NCI-H69 (cell line): ENCODE measurements around the gene PARD3.

Experiments used
- DNase-seq: peaks from one replicate; lab custom pipeline; 2025; lab: John Stamatoyannopoulos, UW

Gene PARD3

DNA sequence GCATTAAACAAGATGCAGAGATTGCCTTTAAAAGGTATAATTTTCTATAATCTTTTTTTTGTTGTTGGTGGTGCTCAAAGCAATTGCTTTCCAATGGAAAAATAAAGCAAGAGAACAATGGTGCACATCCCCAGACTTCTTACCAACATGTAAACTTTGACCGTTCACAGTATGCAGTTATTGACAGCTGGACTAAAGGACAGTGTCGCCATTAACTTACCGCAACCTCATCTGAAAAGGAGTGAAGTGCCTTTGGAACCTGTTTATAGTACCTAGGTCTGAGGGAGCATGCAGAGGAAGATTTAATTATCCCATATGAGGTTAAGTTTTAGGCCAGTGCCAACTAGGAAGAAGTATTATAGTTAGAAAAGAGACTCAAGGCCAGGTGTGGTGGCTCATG is 654.5 kb downstream of the PARD3 start:
- DNase-seq = no peak

DNA sequence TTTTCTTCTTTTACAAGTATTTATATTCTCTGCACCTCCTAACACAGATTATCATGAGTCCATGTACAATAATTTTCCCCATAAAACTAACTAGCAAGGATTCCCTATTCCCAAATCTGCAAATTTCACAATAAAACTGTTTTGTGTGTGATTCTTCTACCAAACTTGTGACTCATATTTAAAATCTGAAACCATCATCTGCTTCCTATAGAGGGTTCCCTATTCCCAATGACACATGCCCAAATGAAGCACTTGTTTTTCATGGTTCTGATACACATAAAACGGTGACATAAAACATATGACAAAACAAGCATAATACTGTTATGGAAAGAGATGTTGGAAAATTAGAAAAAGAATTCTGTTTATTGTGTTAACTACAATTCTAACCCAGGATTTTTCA is 657.6 kb downstream of the PARD3 start:
- DNase-seq = no peak

DNA sequence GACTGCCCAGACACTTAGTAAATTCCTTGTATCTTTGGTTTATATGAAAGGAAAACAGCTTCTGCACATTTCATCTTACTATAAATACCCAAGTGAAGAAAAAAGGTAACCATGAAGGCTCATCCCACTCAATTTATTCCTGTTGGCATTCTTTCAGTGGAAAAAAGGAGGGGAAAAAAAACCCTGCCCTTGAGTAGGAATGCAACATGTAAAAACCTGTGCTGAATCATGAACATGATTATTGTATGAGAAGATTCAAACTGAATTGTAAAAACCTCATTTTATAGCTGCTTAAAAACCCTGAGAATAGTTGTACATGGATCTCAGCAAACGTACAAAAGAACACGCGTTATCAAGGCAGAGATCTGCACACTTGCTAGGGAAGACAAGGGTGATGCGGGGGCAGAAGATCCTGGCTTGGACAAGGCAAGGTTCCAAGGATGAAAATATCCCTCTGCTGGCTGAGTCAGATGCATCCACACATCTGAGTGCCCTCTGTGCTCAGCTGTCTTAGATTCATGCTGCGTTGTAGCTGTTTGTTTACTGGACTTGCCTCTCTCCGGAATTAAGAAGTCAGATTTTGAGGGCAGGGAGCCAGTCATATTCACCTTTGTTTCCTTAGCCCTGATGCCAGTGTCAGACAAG is 658.2 kb downstream of the PARD3 start:
- peak; percentile 2 for DNase-seq

DNA sequence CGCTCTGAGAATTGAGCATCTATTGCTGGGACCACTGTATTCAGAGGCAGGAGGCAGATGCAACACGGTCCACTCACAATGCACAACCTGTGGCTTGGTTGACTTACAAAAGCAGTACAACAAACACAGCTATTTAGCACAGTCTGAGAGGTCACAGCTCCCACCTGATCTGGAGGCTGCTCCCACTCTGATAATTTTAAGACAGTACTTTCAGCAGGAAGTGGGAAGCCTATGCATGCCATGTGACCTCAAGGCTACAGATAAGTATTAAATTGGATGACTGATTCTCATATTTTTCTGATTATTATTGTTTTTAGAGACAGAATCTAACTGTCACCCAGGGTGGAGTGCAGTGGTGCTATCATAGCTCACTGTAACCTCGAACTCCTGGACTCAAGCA is 659.3 kb downstream of the PARD3 start:
- no peak for DNase-seq

DNA sequence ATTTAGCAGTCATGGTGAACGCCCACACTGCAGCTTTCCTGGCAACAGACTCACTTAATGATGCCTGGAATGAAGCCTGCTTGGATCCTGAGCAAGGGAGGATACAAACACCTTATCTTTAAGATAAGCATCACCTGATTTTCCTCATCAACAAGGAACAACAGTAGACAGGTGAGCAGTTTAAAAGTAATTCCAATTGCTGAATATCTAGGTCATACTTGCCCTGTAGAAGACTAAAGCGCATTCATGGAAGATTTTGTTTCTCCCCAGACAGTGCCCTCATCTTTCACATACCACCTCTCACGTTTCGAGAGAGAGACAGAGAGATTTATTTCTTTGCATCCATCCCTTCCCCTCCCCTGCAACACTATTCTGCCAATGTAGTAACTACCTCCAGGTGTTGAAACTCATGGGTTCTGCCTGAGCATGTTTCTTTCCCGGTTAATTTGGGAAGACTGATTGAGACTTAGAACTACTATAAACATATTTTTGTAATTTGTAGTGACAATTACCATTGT is 660.7 kb downstream of the PARD3 start:
- peak; percentile 5 for DNase-seq

DNA sequence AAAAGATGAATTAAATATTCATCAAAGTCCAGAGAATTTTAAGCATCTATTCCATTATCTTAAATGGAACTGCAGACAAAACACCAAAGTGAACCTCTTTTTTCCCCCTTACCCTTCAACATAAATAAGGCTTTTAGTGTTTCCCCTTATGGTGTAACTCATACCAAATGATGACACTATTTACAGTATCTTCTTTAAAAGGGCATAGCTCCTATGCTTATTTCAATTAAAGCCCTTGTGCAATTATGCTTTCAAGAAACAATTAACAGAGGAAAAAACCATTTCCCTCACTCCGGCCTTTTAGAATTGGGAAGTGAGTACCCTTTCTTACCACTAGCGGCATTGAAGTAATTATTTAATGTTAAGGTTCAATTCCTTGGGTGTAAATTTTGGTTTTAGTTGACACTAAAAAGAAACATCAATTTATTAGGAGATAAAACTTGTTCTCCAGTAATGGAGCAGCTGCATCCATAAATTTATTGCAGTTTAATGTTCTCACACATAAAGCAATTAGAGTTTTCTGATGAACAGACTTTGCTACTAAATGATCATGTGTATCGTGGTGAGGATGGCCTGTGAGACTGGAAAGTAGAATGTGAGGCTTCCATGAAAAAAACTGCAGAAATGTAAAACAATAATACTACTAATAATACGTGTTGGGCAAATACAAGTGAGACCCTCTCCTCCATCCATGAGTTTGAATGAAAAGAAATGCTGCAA is 661.3 kb downstream of the PARD3 start:
- peak; percentile 5 for DNase-seq

DNA sequence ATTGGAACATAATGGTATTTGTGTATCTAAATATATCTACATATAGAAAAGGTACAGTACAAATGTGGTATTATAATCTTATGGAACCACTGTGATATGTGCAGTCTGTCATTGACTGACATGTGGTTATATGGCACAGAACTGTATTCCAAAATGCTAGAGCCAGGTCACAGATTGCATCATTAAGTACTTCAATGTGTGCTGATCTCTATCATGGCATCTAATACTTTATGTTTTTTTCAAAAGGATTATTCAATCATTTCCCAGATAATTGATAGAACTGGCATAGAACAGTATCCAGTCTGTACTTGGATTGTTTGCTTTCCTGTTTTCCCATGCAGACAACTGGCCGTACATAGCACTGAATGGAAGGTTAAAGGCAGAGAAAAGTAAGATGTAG is 662.7 kb downstream of the PARD3 start:
- no peak for DNase-seq

DNA sequence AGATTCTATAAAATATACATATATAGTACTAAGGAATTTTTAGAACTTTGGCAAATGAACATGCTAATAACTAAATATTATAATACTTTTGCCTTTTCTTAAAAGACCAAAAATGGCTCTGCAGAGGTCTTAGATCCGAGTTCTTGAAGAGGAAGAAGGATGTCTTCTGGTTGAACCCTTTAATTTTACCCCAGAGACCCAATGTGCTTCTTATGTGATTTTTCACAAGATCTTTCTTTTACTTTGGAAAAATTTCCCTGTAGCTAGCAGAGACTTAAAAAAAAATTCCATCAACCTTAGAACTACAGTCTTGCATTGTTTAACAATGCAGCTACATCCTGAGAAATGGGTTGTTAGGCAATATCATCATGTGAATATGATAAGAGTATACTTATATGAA is 663.2 kb downstream of the PARD3 start:
- no peak for DNase-seq

DNA sequence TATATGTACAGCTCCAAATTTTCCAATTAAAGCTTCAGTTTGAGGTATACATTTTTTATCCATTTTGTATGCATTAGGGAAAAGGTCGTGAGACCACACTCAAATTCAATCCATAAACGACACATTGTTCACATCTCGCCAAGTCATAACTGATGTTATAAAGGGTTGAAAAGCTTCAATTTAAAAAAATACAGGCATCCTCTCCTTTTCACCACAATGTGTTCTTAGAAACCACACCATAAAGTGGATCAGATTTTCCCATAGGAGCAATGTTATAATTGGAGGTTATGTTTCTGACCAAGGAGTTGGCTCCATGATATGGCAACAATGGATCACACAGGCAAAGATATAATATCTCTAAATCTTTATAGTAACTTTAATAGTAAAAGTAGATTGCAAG is 663.6 kb downstream of the PARD3 start:
- DNase-seq = no peak

DNA sequence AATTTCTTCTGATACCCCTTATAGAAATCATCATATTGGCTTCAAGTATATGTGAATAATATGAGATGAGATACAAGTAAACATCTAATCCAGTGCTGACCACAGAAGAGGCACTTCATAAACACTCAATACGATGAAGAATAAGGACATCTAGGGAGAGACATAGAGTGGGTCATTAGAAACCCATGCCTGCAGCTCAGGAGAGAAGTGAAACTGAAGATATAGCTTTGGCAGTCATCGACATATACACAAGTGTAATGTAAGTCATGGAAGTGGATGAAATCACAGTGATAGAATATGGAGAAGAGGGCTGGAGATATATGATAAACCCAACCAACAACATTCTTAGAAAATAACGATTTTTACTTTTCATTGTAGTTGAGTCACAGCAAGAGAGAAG is 665.0 kb downstream of the PARD3 start:
- no peak for DNase-seq

DNA sequence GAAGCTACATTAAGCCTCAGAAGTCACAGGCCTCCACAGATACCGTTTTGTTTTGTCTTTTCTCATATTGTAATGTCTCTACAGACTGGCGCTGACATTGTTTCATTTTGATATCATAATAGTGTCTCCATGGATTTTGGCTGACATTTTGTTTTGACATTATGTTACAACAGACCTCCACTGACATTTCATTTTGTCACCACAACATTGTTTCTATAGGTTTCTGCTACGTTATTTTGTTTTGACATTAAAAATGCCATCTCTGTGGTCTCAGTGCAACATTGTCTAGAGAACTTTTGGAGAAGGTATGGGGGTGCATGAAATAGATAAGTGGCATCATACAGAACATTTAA is 666.8 kb downstream of the PARD3 start:
- DNase-seq = no peak

DNA sequence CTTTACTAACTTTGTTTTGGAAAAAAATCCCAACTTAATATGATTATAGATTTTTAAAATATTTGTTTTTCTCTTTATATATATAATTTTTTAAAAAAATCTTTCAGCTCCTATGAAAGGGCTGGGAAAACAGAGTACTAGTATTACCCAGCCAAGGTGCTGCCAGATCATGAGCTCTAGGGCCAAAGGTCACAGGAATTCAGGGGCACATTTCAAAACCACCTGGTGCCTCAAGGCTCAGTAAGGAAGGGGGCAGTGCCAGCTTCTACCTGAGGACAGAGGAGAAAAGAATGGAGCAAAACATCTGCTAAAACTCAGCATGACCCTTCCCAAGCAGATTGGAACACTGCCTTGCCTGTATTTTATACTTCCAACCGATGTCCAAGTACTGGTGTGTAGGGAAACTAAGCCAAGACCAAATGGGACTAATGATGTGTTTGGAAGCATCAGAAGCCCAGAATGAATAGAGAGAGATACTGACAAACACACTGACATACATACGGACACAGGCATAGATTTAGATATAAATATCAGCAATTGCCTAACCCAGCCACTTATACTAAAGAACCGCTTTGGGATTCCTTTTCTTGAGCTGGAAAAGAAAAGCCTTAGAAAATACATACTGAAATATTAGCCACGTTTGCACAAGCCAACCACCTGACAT is 667.3 kb downstream of the PARD3 start:
- DNase-seq = peak; percentile 16

DNA sequence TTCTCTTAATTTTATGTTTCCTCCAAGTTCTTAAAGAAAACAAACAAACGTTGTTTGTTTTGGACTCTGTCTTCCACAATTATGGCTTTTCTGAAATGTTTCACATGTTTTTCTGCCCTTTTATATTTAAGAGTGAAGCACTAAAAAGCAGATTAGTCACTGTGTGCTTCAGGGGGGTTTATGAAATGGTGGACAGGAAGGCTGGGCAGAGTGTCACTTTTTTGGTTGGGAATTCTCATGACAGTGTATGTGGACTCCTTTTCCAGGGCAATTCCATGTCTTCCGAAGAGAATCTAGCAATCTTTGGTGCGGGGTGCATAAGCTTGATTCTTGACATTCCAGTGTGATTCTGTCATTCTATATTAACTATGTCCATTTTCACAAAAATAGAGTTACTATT is 669.4 kb downstream of the PARD3 start:
- DNase-seq = no peak

DNA sequence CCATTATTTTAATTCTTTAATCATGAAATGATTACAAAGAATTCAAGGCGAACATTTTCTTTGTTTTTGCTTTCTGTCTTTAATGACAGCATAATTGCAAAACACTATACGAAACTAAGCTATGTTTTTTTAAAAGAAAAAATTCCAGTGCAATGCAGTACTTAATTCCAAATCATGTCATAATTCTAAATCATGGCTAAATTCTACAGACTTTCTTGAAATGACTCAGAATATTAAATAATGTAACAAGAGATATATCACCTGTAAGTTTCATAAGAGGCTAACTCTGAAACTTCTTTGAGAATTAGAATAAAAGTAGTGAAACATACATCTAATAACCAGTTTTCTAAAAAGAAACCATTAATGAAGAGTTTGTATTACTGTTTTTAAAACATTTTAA is 671.6 kb downstream of the PARD3 start:
- DNase-seq = no peak

DNA sequence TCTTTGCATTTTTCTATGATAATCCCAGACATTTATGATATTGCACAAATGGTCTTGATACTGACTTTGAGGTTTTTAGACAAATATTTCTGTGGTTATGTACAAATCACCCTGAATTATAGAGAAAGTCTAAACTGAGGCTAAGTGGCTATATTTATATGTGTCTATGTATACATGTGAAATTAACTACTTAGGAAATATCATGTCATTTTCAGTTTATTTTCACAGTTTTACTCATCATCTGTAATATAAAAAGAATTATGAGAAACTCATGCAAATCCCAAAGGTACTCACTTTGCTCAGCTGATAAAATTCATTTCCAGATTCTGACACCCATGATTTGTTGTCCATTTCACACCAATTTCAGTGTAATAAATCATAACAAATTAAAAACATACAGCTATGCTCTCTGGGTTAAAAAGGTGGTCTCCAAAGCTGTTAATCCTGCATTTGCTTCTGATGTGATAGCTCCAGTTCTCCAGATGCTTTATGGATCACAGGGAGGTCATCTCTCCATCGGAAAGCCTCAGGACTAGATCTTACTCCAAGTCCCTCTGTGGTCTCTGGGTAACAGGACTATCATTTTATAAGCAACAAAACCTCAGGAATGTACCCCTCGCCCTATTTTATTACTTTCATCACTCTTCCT is 673.9 kb downstream of the PARD3 start:
- peak; percentile 2 for DNase-seq

DNA sequence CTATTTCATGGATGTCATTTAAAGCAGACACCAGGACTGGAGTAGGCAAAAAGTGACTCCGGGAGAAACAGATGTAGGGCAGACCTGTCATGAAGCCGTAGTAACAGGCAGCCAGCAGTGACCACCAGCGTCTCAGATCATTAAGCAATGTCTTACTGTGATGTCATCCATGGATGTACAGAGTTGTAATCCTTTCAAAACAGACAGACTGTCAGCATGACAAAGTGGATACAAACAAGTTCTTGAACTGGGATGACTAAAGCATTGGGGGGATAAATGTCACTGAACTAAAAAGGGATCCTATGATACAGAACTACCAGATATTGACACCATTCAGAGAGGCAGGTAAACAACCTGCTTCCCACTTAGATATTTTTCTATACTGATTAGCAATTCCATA is 675.5 kb downstream of the PARD3 start:
- peak; percentile 77 for DNase-seq

DNA sequence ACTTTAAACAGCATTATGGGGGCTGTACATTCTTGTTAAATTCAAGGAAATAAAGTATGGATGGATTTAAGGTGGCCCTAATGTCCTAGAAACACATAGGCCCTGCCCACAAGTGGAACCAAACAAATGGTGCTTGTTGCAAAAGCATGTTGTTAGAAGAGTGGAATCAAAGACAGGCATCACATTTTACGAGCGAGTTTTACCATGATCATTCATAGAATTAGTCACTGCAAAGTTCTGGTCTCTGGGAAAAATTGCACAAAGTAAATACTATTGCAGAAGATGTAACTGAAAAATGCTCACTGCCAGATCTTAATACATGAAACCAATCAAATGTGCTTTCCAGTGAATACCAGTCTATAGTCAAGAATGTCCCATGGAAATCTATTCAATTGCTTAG is 677.1 kb downstream of the PARD3 start:
- no peak for DNase-seq

DNA sequence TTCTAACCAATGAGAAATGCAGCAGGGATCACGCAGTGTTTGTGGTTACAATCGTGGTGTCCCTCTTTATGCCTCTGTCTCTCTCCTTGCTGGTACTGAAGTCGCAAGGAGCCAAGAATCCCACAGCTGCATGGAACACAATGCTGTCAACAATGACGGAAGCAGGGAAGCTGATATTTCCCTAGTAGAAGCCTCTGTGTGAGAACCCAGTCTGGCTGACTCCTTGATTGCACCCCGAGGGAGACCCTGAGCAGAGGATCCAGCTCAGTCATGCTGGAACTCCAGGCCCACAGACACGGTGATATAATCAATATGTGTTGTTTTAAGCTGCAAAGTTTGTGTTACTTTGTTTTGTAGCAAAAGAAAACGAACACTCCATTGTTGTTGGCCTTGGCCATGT is 677.9 kb downstream of the PARD3 start:
- no peak for DNase-seq

DNA sequence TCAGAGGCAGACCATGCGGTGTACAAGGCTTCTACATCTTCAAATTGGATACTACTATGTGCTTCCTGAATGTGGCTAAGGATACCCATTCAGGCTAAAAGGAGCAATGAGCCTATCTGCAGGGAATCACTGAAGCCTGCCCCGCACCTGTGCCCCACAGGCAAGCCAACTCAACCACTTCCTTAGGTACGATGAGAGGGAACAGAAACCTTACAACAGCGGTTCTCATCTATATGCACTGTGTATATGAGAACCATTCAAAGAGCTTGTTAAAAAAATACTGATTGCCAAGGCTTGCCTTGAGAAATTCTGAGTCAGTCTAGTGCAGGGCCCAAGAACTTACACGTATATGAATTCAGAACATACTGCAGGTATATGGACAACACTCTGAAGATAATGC is 679.6 kb downstream of the PARD3 start:
- DNase-seq = no peak

DNA sequence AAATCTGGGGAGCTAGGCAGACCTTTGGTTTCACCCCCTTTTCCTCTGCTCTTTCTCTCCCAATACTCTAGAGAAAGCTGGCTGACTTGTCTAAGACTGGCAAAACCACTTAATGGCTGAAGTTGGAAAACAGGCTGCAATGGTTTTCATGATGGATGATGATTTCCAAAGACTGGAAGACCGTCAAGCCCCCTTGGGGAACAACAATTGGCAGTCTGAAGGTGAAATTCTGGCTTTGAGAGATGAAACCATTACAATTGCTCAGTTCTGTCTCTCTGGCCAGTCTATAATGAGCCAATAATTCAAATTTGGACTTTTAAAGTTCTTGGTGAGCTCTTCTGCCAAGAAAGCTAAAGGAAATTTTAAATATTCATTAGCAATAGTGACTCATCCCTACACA is 680.5 kb downstream of the PARD3 start:
- DNase-seq = no peak

DNA sequence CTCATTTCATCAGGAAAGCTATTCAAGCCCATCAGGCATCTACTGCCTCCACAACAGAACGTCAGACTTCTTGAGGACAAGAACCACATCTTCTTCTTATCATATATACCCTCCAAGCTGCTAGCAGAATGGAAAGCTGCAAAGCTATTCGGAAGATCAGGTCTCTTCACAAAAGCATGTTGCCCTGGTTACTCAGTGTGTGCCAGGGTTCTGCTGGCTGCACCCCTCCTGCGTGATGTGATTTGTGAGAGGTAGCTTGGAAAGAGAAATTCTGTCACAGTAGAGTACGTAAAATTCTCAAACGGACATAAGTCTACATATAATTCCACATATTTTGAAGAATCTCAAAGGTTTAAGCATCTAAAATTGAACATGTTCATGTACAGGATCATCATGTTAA is 681.7 kb downstream of the PARD3 start:
- DNase-seq = no peak

DNA sequence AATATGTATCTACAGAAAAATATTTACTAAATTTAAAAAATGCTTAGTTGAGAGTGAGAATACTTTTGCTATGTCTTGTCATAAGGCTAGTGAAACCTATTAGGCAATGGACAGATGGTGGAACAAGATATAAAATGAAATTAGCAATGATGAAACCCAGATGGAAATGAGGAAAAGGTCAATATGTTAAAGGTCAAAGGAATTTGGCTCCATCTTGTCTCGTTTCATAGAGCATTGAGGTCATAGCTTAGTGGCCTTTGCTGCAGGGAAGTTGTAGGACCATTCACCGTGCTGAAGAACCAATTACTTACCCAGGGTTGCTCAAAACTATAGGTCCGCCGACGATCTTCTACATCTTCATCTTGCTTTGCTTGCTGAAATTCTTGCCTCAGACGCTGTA is 683.9 kb downstream of the PARD3 start:
- DNase-seq = no peak

DNA sequence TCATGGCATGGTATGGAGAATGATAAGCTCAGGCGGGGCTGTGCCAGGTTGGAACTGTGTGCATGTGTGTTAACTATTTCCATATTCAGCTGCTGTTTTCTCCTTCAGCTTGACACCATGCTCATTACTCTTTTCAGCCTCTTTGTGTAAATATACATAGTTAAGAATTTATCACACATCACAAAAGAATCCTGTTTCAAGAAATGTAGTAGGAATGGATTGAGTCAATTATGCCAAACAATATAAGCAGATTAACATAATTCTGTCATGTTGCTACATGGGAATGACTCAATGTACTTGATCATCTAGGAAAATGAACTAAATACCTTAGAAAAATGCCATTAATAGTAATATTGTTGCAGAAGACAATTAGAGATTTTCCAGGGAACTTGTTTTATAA is 687.4 kb downstream of the PARD3 start:
- DNase-seq = no peak
